IMR-90 (cell line): Measurements from ENCODE around the gene SAMD7.

Experiments used
- CEBPB ChIP-seq: IDR thresholded peaks from 2 replicates; pipeline ENCODE4 v1.6.1; 2012; ENCODE audit warnings: low read depth, low read length, improper control_type of control experiment
- CTCF ChIP-seq: conservative IDR thresholded peaks from 2 replicates; pipeline ENCODE4 v1.5.1; 2012; ENCODE audit warnings: mild to moderate bottlenecking, low read depth, low read length, improper control_type of control experiment
- POLR2A ChIP-seq: IDR thresholded peaks from 2 replicates; pipeline ENCODE4 v1.6.1; 2012; ENCODE audit warnings: mild to moderate bottlenecking, low read depth, low read length
- RCOR1 ChIP-seq: IDR thresholded peaks from 2 replicates; pipeline ENCODE4 v1.6.1; 2012; ENCODE audit warnings: mild to moderate bottlenecking, low read length, improper control_type of control experiment; ENCODE audit not compliant: insufficient replicate concordance
- RFX5 ChIP-seq: IDR thresholded peaks from 2 replicates; pipeline ENCODE4 v1.8.0; 2012; ENCODE audit warnings: low read depth, mild to moderate bottlenecking, low read length, moderate library complexity

- TF ChIP-seq CTCF, result no peak
- no peak for TF ChIP-seq POLR2A
- TF ChIP-seq RCOR1, result no peak
- no peak for TF ChIP-seq RFX5
- no peak for TF ChIP-seq CEBPB
Observed at GRCh38 chr3:169897284-169897683, 14.1 kb upstream of the SAMD7 start.
